ENCODE data around the gene DOK3.

The DOK3 gene

GRCh38 chr5:177503351-177504085 lies 6.1 kb downstream of the DOK3 start:
- intact Hi-C loops (cut with micrococcal nuclease) = no loop called here
- H3K36me3 Mint-ChIP-seq (ENCODE audit: low read depth) = peaks cover 54% of the 10 kb centered on the region
- H3K4me1 Mint-ChIP-seq (ENCODE audit: low read depth) = peaks cover 72% of the 10 kb centered on the region
- no peak overlapping the region for H3K4me3 Mint-ChIP-seq
- H3K9me3 Mint-ChIP-seq = no peaks in the 10 kb centered on the region
- H3K27ac Mint-ChIP-seq = no peak overlapping the region
- peaks cover 25% of the 10 kb centered on the region for H3K27me3 Mint-ChIP-seq

GRCh38 chr5:177502886-177503285 lies 6.7 kb downstream of the DOK3 start:
- no peaks in the 10 kb centered on the region for H3K9me3 Mint-ChIP-seq
- no peak overlapping the region for H3K4me3 Mint-ChIP-seq
- H3K4me1 Mint-ChIP-seq (ENCODE audit: low read depth) = peaks cover 76% of the 10 kb centered on the region
- peak overlapping the region; percentile 0 for H3K27ac Mint-ChIP-seq
- H3K36me3 Mint-ChIP-seq (ENCODE audit: low read depth) = peaks cover 51% of the 10 kb centered on the region
- H3K27me3 Mint-ChIP-seq = peaks cover 31% of the 10 kb centered on the region
- intact Hi-C loops (cut with micrococcal nuclease) = no loop called here

GRCh38 chr5:177501874-177502678 lies 7.5 kb downstream of the DOK3 start:
- intact Hi-C loops (cut with micrococcal nuclease) = no loop called here
- no peak overlapping the region for H3K4me3 Mint-ChIP-seq
- peaks cover 71% of the 10 kb centered on the region for H3K4me1 Mint-ChIP-seq (ENCODE audit: low read depth)
- peaks cover 43% of the 10 kb centered on the region for H3K36me3 Mint-ChIP-seq (ENCODE audit: low read depth)
- no peaks in the 10 kb centered on the region for H3K9me3 Mint-ChIP-seq
- peaks cover 34% of the 10 kb centered on the region for H3K27me3 Mint-ChIP-seq
- H3K27ac Mint-ChIP-seq = peak overlapping the region; percentile 0

- Mint-ChIP-seq H3K36me3 (ENCODE audit: low read depth) (peaks cover 38% of the 10 kb centered on the region), H3K4me1 (ENCODE audit: low read depth) (peaks cover 75% of the 10 kb centered on the region), H3K4me3 (peak overlapping the region; percentile 37), H3K27me3 (peaks cover 34% of the 10 kb centered on the region), H3K9me3 (no peaks in the 10 kb centered on the region), H3K27ac (no peak overlapping the region)
- intact Hi-C loops (cut with micrococcal nuclease) = no loop called here
These were observed 8.7 kb downstream of the DOK3 start for GRCh38 chr5:177500685-177501522.

GRCh38 chr5:177499842-177500241 lies 9.8 kb downstream of the DOK3 start:
- Mint-ChIP-seq H3K4me1 (ENCODE audit: low read depth) (peaks cover 80% of the 10 kb centered on the region), H3K27me3 (peaks cover 34% of the 10 kb centered on the region), H3K4me3 (no peak overlapping the region), H3K9me3 (no peaks in the 10 kb centered on the region), H3K36me3 (ENCODE audit: low read depth) (peaks cover 27% of the 10 kb centered on the region), H3K27ac (no peak overlapping the region)
- intact Hi-C loops (cut with micrococcal nuclease) = loop anchor here (5.0 to 10.0 kb wide), 3 partner anchors 43 to 185 kb away; partner anchors contain the start of gene MXD3

- Mint-ChIP-seq H3K4me3 (peak overlapping the region; percentile 77), H3K27me3 (peaks cover 34% of the 10 kb centered on the region), H3K9me3 (no peaks in the 10 kb centered on the region), H3K36me3 (ENCODE audit: low read depth) (peaks cover 13% of the 10 kb centered on the region), H3K4me1 (ENCODE audit: low read depth) (peaks cover 82% of the 10 kb centered on the region), H3K27ac (peak overlapping the region; percentile 73)
- intact Hi-C loops (cut with micrococcal nuclease) = loop anchor here (5.0 to 10.0 kb wide), 3 partner anchors 41 to 183 kb away; partner anchors contain the start of gene MXD3
These were observed 11.4 kb downstream of the DOK3 start for GRCh38 chr5:177498013-177498787.

GRCh38 chr5:177497292-177498012 lies 12.2 kb downstream of the DOK3 start, which contains the start of gene PDLIM7:
Gene PDLIM7, minus strand, starts transcription at chr5:177497604. Its CDS starts 1,092 bp downstream, at chr5:177496512.
- peak within 1 kb of the TSS; percentile 73 for H3K27ac Mint-ChIP-seq
- peaks cover 13% of the 10 kb centered on the region for H3K36me3 Mint-ChIP-seq (ENCODE audit: low read depth)
- peaks cover 31% of the 10 kb centered on the region for H3K27me3 Mint-ChIP-seq
- peak within 1 kb of the TSS; percentile 77 for H3K4me3 Mint-ChIP-seq
- no peaks in the 10 kb centered on the region for H3K9me3 Mint-ChIP-seq
- intact Hi-C loops (cut with micrococcal nuclease) = loop anchor here (1.0 to 10.0 kb wide), 4 partner anchors 20 to 183 kb away; partner anchors contain the start of gene MXD3
- peaks cover 82% of the 10 kb centered on the region for H3K4me1 Mint-ChIP-seq (ENCODE audit: low read depth)

GRCh38 chr5:177496727-177497291 lies 12.8 kb downstream of the DOK3 start:
- Mint-ChIP-seq H3K9me3 (no peaks in the 10 kb centered on the region), H3K4me1 (ENCODE audit: low read depth) (peaks cover 82% of the 10 kb centered on the region), H3K27ac (peak overlapping the region; percentile 73), H3K36me3 (ENCODE audit: low read depth) (peaks cover 16% of the 10 kb centered on the region), H3K27me3 (peaks cover 31% of the 10 kb centered on the region), H3K4me3 (peak overlapping the region; percentile 77)
- intact Hi-C loops (cut with micrococcal nuclease) = loop anchor here (1.0 to 10.0 kb wide), 4 partner anchors 20 to 182 kb away; partner anchors contain the start of gene MXD3

- Mint-ChIP-seq H3K27ac (peak overlapping the region; percentile 73), H3K4me1 (ENCODE audit: low read depth) (peaks cover 78% of the 10 kb centered on the region), H3K9me3 (no peaks in the 10 kb centered on the region), H3K4me3 (peak overlapping the region; percentile 77), H3K36me3 (ENCODE audit: low read depth) (peaks cover 22% of the 10 kb centered on the region), H3K27me3 (peaks cover 32% of the 10 kb centered on the region)
- intact Hi-C loops (cut with micrococcal nuclease) = loop anchor here (5.0 to 10.0 kb wide), 3 partner anchors 39 to 181 kb away; partner anchors contain the start of gene MXD3
These were observed 13.4 kb downstream of the DOK3 start for GRCh38 chr5:177496070-177496726.

GRCh38 chr5:177495243-177496060 lies 14.2 kb downstream of the DOK3 start:
- Mint-ChIP-seq H3K4me1 (ENCODE audit: low read depth) (peaks cover 80% of the 10 kb centered on the region), H3K27me3 (peaks cover 30% of the 10 kb centered on the region), H3K9me3 (no peaks in the 10 kb centered on the region), H3K27ac (peak overlapping the region; percentile 83), H3K36me3 (ENCODE audit: low read depth) (peaks cover 30% of the 10 kb centered on the region), H3K4me3 (peak overlapping the region; percentile 77)
- intact Hi-C loops (cut with micrococcal nuclease) = loop anchor here (5.0 to 10.0 kb wide), 3 partner anchors 38 to 181 kb away; partner anchors contain the start of gene MXD3
